NCI-H1694 (cell line): ENCODE results near the gene C10orf120.

Experiments
- DNase-seq: peaks from one replicate; lab custom pipeline; 2025; lab: John Stamatoyannopoulos, UW

The C10orf120 gene

DNA sequence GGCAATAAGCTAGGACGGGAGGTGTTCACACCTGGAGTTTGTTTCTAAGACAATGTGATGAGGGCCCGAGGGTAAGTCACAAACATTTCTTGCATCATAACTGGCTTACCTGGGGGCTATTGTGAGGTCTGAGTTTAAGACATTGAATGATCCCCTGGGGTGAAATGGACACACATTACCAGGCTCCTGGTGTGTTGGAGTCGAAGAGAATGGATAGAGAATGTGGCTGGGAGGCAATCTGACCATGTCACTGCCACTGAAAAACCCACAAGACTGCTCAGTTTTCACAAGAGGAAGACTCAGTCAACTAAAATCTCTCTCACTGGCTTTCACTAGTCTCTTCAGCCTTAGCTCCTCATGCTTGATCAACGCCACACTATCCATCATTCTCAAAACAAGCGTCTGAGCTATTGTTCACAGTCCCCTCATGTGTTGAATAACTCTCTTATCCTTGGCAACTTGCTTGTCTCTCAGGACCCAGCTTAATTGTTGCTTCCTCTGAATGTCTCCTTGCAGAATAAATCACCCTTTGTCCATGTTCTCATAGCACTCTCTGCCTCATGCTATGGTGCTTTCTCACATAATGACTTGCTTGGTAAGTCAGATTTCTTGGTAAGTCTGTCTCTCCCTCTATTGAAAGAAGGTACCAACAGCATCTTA lies at the start of gene C10orf120:
TSS of gene C10orf120 (minus strand) at position 51 of the 660 bp plus-strand sequence. CDS start 56 bp downstream, outside the sequence.
- no peak for DNase-seq

DNA sequence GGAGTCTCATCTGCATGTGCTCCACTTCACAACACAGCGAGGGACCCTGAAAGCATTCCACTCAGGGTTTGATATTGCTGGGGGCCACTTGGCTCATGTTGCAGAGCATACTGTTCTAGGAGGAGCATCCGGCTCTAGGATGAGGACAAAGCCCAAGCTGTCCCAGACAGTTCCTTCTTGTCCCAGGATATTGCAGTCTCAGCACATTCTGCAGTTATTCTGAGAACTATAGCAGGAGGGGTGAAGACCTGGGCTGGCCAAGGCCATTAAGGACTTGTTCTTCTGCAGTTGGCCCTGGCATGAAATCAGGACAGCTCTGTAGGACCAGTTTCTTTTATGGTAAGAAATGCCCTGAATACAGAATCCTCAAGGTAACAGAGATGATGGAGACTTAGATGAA lies 48.9 kb upstream of the C10orf120 start:
- DNase-seq, result no peak

DNA sequence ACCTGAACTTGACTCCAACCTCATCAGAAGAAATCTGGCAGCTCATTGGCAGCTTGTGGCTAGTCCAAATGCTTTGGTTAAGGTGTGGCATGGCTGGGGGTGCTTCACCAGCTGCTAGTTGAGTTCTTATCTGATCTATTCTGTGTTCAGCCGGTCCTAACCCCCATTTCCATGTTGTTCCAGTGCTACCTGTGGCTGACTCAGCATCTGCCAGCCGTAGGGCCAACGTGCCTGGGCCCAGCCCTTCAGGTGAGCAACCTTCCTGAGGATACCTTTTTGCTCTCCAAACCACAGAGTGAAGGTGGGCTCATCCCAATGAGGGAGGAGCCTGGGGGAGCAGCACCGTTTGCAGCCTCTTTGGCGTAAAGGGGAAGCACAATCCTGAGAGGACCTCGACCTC lies 46.8 kb upstream of the C10orf120 start:
- DNase-seq, result no peak

GRCh38 chr10:122744257-122744656 lies 44.6 kb upstream of the C10orf120 start:
- no peak for DNase-seq

DNA sequence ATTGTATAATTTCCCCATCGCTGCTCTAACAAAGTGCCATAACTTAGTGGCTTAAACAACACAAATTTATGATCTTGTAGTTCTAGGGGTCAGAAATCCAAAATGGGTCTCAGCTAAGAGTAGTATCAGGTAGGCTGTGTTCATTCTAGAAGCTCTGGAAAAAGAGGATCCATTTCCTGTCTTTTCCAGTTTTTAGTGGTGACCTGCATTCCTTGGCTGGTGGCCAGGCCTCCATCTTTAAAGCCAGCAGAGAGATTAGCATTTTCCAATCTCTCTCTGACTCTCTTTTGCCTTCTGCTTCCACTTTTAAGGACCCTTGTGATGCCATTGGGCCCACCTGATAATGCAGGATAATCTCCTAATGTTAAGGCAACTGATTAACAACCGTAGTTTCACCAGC lies 41.0 kb upstream of the C10orf120 start:
- DNase-seq, result no peak

DNA sequence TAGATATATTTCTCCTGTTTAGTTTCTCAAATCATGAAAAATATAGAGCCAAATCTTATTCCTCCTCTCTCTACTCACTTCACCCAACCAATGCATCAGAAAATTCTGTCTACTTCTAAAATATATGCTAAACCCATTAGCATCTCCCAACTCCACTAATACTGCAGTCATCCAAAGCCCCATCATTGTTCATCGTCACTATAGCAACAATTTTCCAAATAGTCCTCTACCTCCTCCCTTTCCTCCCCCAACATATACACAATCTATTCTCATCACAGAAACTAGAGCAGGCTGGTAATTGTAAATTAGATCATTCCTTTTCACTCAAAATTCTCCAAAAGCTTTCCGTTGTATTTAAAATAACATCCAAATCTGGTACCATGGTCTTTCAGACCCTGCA lies 38.4 kb upstream of the C10orf120 start:
- no peak for DNase-seq

DNA sequence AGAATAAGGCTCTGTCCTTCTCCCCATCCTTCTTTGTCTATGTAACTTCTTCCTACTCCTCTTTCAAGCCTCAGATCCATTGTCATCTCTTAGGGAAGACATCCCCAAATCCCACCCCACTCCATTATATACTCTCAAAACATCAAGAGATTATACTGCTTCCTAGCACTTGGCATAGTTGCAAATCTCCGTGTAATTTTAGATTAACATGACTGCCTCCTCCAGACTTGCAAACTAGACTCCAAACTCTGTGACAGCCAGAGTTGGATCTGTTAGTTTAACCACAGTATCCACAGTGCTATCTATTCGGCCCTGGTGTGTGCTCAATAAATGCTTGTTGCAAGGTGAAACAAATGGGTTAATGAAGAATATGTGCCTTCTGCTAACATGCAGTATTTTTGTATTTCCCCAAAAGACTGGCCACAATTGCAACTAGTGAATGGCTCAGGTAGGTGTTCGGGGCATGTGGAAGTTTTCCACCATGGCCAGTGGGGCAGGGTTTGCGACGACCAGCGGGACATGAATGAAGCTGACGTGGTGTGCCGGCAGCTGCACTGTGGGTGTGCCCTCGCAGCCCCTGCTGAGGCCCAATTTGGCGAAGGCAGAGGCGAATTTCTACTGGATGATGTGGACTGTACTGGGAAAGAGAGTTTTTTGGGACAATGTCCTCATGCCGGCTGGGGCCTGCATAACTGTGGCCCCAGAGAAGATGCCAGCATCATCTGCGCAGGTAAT lies 34.5 kb upstream of the C10orf120 start:
- no peak for DNase-seq

DNA sequence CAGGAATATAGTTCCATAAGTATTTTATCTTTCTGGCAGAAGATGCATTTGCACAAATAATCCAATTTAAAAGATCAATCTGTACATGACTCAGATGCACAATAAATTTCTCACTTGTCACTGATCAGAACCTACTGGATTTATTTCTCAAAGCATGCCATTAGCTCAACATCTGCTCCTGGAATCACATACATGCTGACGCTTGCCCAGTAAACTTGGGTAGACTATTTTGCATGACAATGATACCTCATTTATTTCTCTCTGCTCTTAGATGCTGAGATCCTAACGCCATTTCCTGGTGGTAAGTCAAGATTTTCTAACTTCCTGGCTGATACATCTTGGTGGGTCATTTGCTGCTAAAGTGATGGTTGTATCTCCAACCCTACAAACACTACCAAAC lies 33.8 kb upstream of the C10orf120 start:
- no peak for DNase-seq

DNA sequence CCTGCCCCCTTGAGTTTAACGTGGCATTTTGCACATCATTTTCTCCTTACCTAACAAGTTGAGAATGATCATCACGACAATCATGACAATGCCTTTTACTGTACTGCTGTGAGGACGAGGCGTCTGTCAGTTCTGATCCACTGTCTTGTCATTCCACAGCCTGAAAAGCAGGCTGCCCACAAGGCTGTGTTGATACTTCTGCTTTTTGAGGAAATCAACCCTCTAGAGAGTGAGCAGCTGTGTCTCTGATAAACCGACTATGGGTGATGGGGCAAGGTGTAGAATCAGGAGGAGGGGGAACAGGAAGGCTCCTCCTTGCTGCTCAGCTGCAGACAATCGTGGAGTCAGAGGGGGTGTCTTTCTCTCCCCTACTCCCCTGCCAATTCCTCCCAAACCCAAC lies 30.6 kb upstream of the C10orf120 start:
- DNase-seq, result no peak

GRCh38 chr10:122729126-122729525 lies 29.5 kb upstream of the C10orf120 start:
- DNase-seq, result no peak

- DNase-seq, result no peak
Observed at GRCh38 chr10:122727426-122727825, 27.8 kb upstream of the C10orf120 start.

DNA sequence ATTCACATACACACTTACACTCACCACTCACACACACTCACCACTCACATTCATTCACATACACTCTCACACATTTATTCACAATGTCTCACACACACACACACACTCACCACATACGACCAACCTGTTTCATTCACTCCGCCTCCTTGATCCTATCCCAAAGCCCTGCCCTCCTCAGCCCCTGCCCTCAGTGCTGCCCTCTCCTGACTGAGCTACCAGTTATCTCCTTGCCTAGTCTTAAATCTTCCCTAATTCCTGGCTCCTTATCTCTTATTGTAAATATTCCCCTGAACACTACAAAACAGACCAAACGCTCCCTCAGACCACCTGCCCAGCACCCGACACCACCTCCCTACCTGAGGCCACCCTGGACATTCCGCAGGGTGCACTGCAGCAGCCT lies 26.1 kb upstream of the C10orf120 start:
- no peak for DNase-seq

GRCh38 chr10:122725006-122725405 lies 25.4 kb upstream of the C10orf120 start:
- DNase-seq, result no peak

DNA sequence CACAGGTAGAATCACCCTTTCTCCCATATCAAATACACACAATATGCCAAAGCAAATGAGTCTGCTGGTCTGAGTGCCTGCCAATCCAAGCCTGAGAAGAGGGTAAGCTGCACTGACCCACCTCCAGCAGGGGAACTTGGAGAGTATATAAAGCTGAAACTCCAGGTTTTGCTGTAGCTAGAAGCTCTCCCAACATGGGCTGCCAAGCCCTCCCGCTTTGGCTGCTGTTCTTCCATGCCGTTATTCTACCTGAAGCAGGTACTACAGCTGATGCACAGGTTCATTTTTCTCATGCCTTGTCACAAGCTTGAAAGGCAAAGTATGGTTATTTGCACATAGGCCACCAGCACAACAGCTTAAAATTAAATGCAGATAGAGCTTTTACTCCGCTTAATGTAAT lies 21.5 kb upstream of the C10orf120 start:
- no peak for DNase-seq

- no peak for DNase-seq
Observed at GRCh38 chr10:122716025-122716424, 16.4 kb upstream of the C10orf120 start.

GRCh38 chr10:122715576-122715975 lies 15.9 kb upstream of the C10orf120 start:
- DNase-seq, result no peak

GRCh38 chr10:122713091-122713885 lies 13.6 kb upstream of the C10orf120 start:
- no peak for DNase-seq

GRCh38 chr10:122710576-122710975 lies 10.9 kb upstream of the C10orf120 start:
- DNase-seq, result no peak

GRCh38 chr10:122709971-122710370 lies 10.3 kb upstream of the C10orf120 start:
- DNase-seq, result no peak

DNA sequence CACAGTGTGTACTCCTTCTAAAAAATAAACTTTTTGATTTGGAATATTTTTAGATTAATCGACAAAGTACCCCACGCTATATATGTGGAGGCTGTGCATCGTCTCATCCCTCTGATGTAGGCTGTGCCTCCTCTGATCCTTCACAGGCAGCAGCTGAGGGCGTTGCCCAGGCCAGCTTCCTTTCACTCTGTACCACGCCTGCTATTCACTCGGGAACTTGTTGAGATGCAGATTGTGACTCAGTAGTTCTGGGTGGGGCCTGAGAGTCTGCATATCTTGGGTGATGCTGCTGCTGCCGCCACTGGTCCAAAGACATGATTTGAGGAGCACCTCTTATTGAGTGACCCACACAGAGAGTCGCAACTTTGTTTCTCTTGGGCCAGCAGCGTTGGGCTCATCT lies 7.9 kb upstream of the C10orf120 start:
- no peak for DNase-seq

GRCh38 chr10:122706947-122707346 lies 7.3 kb upstream of the C10orf120 start:
- DNase-seq, result no peak

- no peak for DNase-seq
Observed at GRCh38 chr10:122706467-122706866, 6.8 kb upstream of the C10orf120 start.
